ENCODE data around the gene PHC3.
"Not testable (repeated sequence)": the region's sequence is repeated elsewhere in the genome, so short reads cannot be mapped to it uniquely, and the experiment has no call there.

The PHC3 gene

GRCh38 chr3:170180908-170181885, at the start of gene PHC3:
Gene PHC3, minus strand, starts transcription at chr3:170181733. Its CDS starts 18 bp downstream, at chr3:170181715.
- DNase-seq = peak; percentile 90

GRCh38 chr3:170228093-170228766, 46.7 kb upstream of the PHC3 start:
- no peak for DNase-seq

- no peak for DNase-seq
These were observed 45.0 kb upstream of the PHC3 start for GRCh38 chr3:170226426-170226960.

- DNase-seq = no peak
These were observed 43.6 kb upstream of the PHC3 start for GRCh38 chr3:170225166-170225565.

GRCh38 chr3:170222647-170223541, 41.4 kb upstream of the PHC3 start:
- peak; percentile 23 for DNase-seq

GRCh38 chr3:170221924-170222646, 40.6 kb upstream of the PHC3 start, which contains the start of gene PRKCI:
Gene PRKCI, plus strand, starts transcription at chr3:170222424. Its CDS starts 246 bp downstream, at chr3:170222670.
- peak; percentile 80 for DNase-seq

- DNase-seq = no peak
These were observed 39.3 kb upstream of the PHC3 start for GRCh38 chr3:170220871-170221270.

GRCh38 chr3:170219850-170220249, 38.3 kb upstream of the PHC3 start:
- DNase-seq = no peak

GRCh38 chr3:170211668-170212067, 30.1 kb upstream of the PHC3 start:
- DNase-seq = no peak

- DNase-seq = no peak
These were observed 26.2 kb upstream of the PHC3 start for GRCh38 chr3:170207717-170208116.

- DNase-seq = not testable (repeated sequence)
These were observed 24.7 kb upstream of the PHC3 start for GRCh38 chr3:170206164-170206762.

GRCh38 chr3:170205302-170205701, 23.8 kb upstream of the PHC3 start:
- no peak for DNase-seq

GRCh38 chr3:170204509-170204908, 23.0 kb upstream of the PHC3 start:
- DNase-seq = no peak

GRCh38 chr3:170204023-170204472, 22.5 kb upstream of the PHC3 start:
- no peak for DNase-seq

GRCh38 chr3:170203457-170203856, 21.9 kb upstream of the PHC3 start:
- DNase-seq = no peak

- DNase-seq = no peak
These were observed 20.0 kb upstream of the PHC3 start for GRCh38 chr3:170201527-170201926.

- DNase-seq = no peak
These were observed 19.5 kb upstream of the PHC3 start for GRCh38 chr3:170200987-170201386.

- DNase-seq = no peak
These were observed 15.3 kb upstream of the PHC3 start for GRCh38 chr3:170196833-170197232.

GRCh38 chr3:170195759-170196158, 14.2 kb upstream of the PHC3 start:
- not testable (repeated sequence) for DNase-seq

- no peak for DNase-seq
These were observed 8.1 kb upstream of the PHC3 start for GRCh38 chr3:170189398-170190256.
